ENCODE results near the gene CLDN12.
"Not testable (repeated sequence)": the region's sequence is repeated elsewhere in the genome, so short reads cannot be mapped to it uniquely, and the experiment has no call there.

CLDN12 gene

DNA sequence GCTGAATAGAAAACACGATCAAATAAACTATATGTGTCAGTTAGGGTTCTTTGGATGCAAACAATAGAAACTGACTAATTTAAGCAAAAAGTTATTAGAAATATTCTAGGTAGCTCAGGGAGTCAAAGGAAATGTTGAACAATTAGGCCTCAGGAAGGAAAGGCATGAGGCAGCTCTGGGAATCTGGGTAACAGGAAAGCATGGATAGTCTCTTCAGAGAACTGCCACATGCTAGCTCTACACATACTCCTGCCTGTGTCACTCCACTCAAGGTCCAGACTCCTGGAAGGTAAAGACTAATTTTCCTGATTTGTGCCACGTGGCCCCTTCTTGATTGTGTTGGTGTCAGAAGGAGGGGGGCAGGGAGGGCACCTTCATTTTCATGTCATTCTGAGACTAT lies 42.4 kb downstream of the CLDN12 start:
- no peak for DNase-seq

DNA sequence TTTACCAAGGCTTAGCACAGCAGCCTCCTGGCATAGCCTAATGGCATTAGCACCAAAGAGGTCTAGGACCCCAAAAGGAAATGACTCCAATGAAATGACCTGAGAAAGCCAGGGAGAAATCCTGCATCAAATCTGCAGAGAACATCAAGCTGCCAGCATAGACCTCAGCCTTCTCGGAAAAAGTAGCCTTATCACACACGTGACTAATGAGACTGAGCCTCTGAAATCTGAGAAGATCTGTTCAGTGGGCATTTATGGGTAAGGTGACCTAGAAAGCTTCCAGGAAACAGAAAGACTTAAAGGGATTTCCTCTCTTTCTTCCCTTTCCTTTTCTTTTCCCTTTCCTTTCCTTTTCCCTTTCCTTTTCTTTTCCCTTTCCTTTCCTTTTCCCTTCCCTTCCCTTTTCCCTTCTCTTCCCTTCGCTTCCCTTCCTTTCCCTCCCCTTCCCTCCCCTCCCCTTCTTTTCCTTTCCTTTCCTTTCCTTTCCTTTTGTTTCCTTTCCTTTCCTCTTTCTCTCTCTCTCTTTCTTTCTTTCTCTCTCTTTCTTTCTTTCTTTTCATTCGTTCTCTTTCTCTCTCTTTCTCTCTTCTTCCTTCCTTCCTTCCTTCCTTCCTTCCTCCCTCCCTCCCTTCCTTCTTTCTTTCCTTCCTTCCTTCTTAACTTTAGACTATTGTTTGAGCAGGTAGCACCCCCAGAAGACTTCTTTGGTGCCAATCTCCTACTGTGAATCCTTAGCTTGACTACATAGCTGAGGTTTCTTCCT lies 43.1 kb downstream of the CLDN12 start:
- no peak for DNase-seq

DNA sequence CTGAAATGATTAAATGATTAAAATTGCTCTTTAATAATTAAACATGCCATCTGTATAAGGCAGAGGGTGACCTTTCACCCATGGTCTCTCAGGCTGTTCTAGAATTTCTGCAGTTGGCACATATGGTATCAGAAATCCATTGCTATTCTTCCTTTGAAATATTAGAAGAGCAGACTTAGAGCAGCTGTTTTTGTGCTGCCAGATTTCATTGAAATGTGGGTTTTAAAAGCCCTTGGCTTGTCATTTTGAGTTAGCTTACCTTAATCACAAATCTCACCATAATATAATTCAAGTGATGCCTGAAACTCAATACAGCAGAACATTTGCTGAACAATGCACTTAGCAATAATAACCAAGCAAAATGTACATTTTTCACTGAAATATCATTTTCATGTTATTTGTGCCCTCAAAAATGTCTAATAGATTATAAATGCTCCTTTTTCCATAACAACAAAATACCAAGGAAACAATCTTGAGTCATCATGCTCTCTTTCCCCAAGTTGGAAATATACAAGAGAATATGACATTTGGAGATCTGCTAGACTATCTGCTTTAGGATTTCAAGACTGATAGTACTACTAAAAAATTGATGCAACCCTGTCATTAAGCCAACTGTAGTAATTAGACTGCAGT lies 50.1 kb downstream of the CLDN12 start:
- DNase-seq = no peak

DNA sequence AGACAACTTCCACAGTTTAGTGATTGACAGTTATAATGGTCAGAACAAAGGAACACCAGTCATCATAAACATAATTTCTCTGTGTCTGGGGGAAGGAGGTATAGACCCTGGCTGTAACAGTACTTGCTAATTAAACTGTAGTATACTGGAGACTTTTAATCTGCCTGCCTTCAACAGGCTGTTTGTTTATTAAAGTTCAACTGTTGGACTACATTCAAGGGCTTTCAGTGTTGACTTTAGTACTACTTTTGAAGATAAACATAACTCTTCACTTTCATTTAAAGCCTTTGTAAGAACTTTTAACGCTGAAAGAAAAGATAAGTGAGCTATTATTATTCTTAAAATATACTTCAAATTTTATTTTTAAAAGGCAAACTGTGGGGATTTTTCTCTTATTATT lies 50.7 kb downstream of the CLDN12 start:
- DNase-seq = no peak

DNA sequence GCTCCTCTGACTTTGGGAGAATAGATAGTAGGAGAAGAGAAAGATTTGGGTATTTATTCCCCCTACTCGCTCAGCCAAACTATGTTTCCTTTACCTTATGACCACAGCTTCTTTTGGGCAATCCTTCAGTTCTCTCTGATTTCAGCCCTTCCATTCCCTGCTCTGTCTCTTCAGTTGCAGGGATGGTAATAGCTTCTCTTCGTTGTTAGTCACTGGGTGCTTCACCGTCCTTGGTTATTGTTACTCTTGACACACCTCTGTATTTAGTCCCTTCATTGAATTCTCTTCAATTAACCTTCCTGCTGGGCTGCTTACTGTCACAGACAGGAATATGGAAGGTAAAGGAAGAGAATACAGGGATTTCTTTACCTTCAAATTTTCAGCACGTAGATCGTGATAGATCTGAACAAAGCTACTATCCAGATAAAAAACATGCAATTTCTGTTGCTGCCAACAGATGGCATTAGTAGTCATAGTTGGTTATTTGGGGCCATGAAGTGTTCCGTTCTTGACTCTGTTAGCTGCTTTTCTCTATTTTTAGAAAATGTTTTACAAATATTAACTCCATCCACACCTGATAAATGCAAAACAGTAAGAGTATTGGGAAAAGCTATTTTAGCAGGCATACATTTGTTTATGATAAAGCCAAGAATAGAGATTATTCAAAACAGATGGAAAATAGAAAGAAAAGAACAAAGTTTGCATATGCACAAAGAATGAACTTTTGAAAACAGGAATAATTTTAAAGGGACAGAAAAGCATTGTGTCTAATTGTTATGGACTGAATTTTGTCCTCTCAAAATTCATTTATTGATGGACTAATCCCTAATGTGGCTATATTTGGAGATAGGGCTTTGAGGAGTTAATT lies 52.1 kb downstream of the CLDN12 start:
- DNase-seq = peak; percentile 87

DNA sequence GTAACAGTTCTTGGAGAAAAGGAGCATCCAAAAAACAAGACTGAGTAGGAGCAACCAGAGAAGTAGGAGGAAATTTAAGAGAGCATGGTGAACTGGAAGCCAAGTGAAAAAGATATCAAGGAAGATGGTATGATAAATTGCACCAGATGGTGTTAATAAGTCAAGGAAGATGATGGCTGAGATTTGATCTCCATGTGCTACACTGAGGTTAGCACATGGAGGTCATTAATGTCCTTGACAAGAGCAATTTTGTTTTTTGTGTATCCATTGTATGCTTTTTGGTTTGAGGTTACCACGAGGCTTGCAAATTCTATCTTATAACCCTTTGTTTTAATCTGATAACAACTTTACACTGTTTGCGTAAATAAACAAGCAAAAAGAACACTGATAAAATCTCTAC lies 54.8 kb downstream of the CLDN12 start:
- no peak for DNase-seq

DNA sequence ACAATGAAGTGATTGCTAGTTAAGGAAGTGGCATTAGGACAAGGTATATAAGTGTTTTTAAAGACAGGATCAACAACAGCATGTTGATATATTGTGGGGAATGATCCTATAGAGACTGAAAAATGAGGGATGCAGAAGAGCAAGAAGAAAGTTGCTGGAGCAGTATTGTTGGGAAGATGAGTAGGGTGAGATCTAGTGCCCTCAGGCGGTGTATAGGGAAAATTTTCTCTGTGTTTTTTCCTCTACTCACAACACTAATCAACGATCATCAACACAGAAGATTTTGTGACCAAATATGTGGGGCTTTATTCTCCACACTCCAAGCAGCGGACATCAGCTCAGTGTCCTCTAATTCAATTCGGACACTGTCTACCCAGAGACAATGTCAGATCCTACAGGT lies 56.6 kb downstream of the CLDN12 start:
- DNase-seq = no peak

DNA sequence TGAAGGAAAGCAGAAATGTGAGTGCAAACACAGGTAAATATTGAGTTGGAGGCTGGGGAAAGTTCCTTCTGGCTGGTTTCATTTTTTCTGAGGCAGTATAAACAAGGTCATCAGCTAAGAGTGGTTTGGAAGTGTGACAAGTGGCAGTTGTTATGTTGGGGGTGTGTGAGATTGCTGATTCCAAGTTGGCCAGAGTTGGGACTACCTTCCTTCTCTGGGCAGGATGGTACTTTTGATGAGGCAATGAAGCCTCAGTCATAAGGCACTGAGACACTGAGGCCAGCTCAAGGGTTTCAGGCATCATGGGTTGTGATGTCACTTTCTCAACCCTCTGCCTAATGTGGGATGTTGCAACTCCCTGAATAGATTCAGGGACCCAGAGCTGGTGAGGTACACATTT lies 58.0 kb downstream of the CLDN12 start:
- DNase-seq = no peak

DNA sequence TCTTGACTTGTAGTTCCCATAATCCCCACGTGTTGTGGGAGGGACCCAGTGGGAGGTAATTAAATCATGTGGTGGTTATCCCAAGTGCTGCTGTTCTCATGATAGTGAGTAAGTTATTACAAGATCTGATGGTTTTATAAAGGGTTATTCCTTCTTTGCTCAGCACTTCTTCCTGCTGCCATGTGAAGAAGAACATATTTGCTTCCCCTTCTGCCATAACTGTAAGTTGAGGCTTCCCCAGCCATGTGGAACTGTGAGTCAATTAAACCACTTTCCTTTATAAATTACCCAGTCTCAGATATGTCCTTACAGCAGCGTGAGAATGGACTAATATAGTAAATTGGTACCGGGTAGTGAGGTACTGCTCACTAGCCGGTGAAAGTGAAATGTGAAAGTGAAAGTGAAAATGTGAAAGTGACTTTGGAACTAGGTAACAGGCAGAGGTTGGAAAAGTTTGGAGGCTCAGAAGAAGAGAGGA lies 59.9 kb downstream of the CLDN12 start:
- DNase-seq = not testable (repeated sequence)

Data from NCI-H1092 treated with DMSO at 0.1 percent for 48 hours (cell line).